HG02973 (cell line): ENCODE measurements around the gene ERAL1.
"Not testable (repeated sequence)": the region's sequence is repeated elsewhere in the genome, so short reads cannot be mapped to it uniquely, and the experiment has no call there.

Source experiments
- ATAC-seq: cut with Tn5 transposase; IDR thresholded peaks from one replicate; pipeline ENCODE4 v1.9.1; 2021; ENCODE audit warnings: moderate library complexity; ENCODE audit not compliant: unreplicated experiment

The ERAL1 gene

GRCh38 chr17:28878158-28878910 lies 23.5 kb downstream of the ERAL1 start:
- no peak for ATAC-seq

GRCh38 chr17:28878981-28879380 lies 24.2 kb downstream of the ERAL1 start:
- ATAC-seq = no peak

- ATAC-seq = no peak
Observed at GRCh38 chr17:28879886-28880571, 25.2 kb downstream of the ERAL1 start.

- ATAC-seq = no peak
Observed at GRCh38 chr17:28880572-28880945, 25.7 kb downstream of the ERAL1 start.

GRCh38 chr17:28881533-28882056 lies 26.8 kb downstream of the ERAL1 start:
- no peak for ATAC-seq

GRCh38 chr17:28882154-28882895 lies 27.5 kb downstream of the ERAL1 start:
- ATAC-seq = no peak

- ATAC-seq = no peak
Observed at GRCh38 chr17:28883967-28884702, 29.3 kb downstream of the ERAL1 start.

- no peak for ATAC-seq
Observed at GRCh38 chr17:28885363-28885762, 30.5 kb downstream of the ERAL1 start.

GRCh38 chr17:28885951-28886350 lies 31.1 kb downstream of the ERAL1 start:
- no peak for ATAC-seq

GRCh38 chr17:28887871-28888471 lies 33.2 kb downstream of the ERAL1 start:
- no peak for ATAC-seq

GRCh38 chr17:28888832-28889231 lies 34.0 kb downstream of the ERAL1 start:
- ATAC-seq = no peak

GRCh38 chr17:28889996-28890395 lies 35.2 kb downstream of the ERAL1 start:
- ATAC-seq = no peak

- ATAC-seq = no peak
Observed at GRCh38 chr17:28891201-28891600, 36.4 kb downstream of the ERAL1 start.

GRCh38 chr17:28892024-28892423 lies 37.2 kb downstream of the ERAL1 start:
- ATAC-seq = no peak

- not testable (repeated sequence) for ATAC-seq
Observed at GRCh38 chr17:28893248-28894183, 38.7 kb downstream of the ERAL1 start.

GRCh38 chr17:28895794-28896447 lies 41.1 kb downstream of the ERAL1 start:
- no peak for ATAC-seq

GRCh38 chr17:28896491-28896883 lies 41.7 kb downstream of the ERAL1 start:
- no peak for ATAC-seq

GRCh38 chr17:28896884-28897768 lies 42.3 kb downstream of the ERAL1 start, which contains the start of gene FLOT2:
Gene FLOT2, minus strand, starts transcription at chr17:28897733. Its CDS starts 159 bp downstream, at chr17:28897574.
- no peak for ATAC-seq
